Testis (tissue), 3 donors: ENCODE measurements around the gene LKAAEAR1. TPM values are rescaled to one million over a fixed set of nuclear protein-coding genes. Genes with fewer than 3 reads are reported as not detected.

Experiments used
- DNase-seq: peaks from one replicate; pipeline ENCODE4 v3.0.0-alpha.2; 2019
- H3K27ac ChIP-seq, 2 donors: fragments of 200-600 bp; sonication (generic); one replicate each; pipeline ENCODE4 v1.5.1; 2019
- H3K27me3 ChIP-seq: fragments of 200-600 bp; sonication (generic); one replicate; pipeline ENCODE4 v1.5.1; 2019
- H3K36me3 ChIP-seq: fragments of 200-600 bp; sonication (generic); one replicate; pipeline ENCODE4 v1.5.1; 2017; ENCODE audit warnings: low read depth; ENCODE audit errors: missing control alignments
- H3K4me1 ChIP-seq: fragments of 200-600 bp; sonication (generic); one replicate; pipeline ENCODE4 v1.5.1; 2019
- H3K4me3 ChIP-seq, 2 donors: fragments of 200-600 bp; sonication (generic); one replicate each; pipeline ENCODE4 v1.5.1; 2017 to 2019
- H3K9me3 ChIP-seq: fragments of 200-600 bp; sonication (generic); one replicate; pipeline ENCODE4 v1.5.1; 2017
- POLR2A ChIP-seq: fragments of 450-650 bp; IDR thresholded peaks from one replicate; pipeline ENCODE4 v1.6.1; 2017; ENCODE audit warnings: antibody characterized with exemption, mild to moderate bottlenecking, moderate library complexity
- WGBS, 2 donors: methylation state at CpG; one replicate each; pipeline ENCODE4 v1.1.5; 2018; 5-methylcytosine and 5-hydroxymethylcytosine counted together
- intact Hi-C: fragments of 100-400 bp; cut with DNase I; formaldehyde crosslinking; loops from one replicate; pipeline ENCODE4 v1.15.1; 2023; ENCODE audit warnings: low total_unique reads
- polyA plus RNA-seq: library from polyadenylated mRNA; stranded (reverse); fragments of 350-450 nt; fragmentation: Illumina TruSeq; extraction: RNeasy Lipid Tissue Mini Kit (QIAGEN cat#74804); gene quantifications from one replicate; pipeline ENCODE4 v1.2.3, GENCODE V29; 2014; ENCODE audit warnings: low read depth, low replicate concordance; ENCODE audit not compliant: insufficient read depth
- total RNA-seq, 2 donors: library from RNA; depleted of rRNA; stranded (reverse); fragments of >200 nt; gene quantifications; one replicate each; pipeline ENCODE4 v1.2.3, GENCODE V29; 2016
- TF ChIP-seq, protein P1 (sequence below), 3 experiments: fragments of 450-650 bp in 2 of 3; fragments of 200-600 bp in 1 of 3; sonication (generic) in 1 of 3; IDR thresholded peaks; one replicate each; pipeline ENCODE4 v1.5.1; 2016 to 2019; ENCODE audit warnings: antibody characterized with exemption in 3 of 3, mild to moderate bottlenecking in 2 of 3, moderate library complexity in 1 of 3

The LKAAEAR1 gene
- total and polyA plus RNA-seq, 3 donors from 2014 or later: 6.6 to 89.9 (median 45.3) TPM

DNA sequence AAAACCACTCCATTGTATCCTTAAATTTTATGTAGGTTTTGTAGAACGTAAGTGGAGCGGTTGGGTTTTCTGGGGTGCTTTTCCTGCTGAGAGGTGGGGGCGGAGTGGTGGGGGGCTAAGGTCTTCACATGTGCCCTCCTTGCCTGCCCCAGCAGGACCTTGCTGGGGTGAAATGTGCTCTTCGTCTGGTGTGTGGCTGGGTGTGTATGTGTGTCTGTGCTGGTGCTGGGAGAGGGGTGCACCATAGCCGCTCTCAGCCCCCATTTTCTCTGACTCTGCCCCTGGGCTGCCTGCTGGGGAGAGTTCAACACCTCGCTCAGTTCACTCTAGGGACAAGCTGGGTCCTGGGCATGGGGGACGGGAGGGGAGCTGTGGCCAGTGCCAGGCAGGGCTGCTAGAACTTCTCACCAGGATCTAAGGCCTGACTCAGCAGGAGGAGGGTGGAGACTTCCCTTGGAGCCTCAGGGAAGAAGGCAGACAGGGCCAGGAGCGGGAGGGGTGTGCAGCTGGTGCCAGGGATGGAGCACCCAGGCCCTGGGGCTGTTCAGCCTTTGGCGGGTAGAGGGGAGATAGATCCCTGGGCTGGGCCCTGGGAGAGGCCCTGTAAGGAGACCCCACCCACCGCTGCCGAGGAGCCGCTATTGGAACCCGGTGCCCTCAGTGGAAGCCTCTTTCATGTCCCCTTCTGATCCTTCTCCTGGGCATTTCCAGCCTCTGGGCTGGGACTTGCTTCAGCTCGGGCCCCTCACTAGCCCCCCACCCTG is 39.5 kb downstream of the LKAAEAR1 start:
- 73 to 87% methylated on average over 8 to 14 of the region's 14 CpGs for WGBS, 2 donors
- Histone ChIP-seq H3K9me3 (no peaks in the 10 kb centered on the region), H3K27ac (no peak overlapping the region), H3K4me3 (no peak overlapping the region), H3K36me3 (no peaks in the 10 kb centered on the region), H3K4me1 (peaks cover 14% of the 10 kb centered on the region), H3K27me3 (no peaks in the 10 kb centered on the region)
- DNase-seq: no peak
- intact Hi-C loops: no loop called here
- TF ChIP-seq, protein P1, sequence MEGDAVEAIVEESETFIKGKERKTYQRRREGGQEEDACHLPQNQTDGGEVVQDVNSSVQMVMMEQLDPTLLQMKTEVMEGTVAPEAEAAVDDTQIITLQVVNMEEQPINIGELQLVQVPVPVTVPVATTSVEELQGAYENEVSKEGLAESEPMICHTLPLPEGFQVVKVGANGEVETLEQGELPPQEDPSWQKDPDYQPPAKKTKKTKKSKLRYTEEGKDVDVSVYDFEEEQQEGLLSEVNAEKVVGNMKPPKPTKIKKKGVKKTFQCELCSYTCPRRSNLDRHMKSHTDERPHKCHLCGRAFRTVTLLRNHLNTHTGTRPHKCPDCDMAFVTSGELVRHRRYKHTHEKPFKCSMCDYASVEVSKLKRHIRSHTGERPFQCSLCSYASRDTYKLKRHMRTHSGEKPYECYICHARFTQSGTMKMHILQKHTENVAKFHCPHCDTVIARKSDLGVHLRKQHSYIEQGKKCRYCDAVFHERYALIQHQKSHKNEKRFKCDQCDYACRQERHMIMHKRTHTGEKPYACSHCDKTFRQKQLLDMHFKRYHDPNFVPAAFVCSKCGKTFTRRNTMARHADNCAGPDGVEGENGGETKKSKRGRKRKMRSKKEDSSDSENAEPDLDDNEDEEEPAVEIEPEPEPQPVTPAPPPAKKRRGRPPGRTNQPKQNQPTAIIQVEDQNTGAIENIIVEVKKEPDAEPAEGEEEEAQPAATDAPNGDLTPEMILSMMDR (IDR thresholded peaks at IDR 0.05): no peak
- TF ChIP-seq POLR2A: no peak

DNA sequence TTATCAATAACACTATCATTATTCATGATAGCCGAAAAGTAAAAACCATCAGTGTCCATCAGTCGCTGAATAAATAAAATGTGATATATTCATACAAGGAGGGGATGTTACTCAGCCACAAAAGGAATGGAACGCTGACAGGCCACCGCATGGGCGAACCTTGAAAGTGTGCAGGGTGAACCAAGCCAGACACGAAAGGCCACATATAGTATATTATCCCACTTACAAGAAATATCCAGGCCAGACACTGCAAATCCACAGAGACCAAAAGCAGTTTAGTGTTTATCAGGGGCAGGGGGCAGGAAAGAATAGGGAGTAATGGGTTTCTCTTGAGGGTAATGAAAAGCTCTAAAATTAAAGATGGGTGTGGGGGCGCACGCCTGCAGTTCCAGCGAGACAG is 40.4 kb downstream of the LKAAEAR1 start:
- Histone ChIP-seq H3K36me3 (no peaks in the 10 kb centered on the region), H3K9me3 (no peaks in the 10 kb centered on the region), H3K4me1 (peaks cover 19% of the 10 kb centered on the region), H3K27ac (no peak overlapping the region), H3K4me3 (no peak overlapping the region), H3K27me3 (no peaks in the 10 kb centered on the region)
- DNase-seq: no peak
- intact Hi-C loops: no loop called here
- WGBS, 2 donors: 86 to 91% methylated on average over 9 of the region's 9 CpGs
- no peak for TF ChIP-seq POLR2A
- TF ChIP-seq, protein P1 (IDR thresholded peaks at IDR 0.05): no peak

DNA sequence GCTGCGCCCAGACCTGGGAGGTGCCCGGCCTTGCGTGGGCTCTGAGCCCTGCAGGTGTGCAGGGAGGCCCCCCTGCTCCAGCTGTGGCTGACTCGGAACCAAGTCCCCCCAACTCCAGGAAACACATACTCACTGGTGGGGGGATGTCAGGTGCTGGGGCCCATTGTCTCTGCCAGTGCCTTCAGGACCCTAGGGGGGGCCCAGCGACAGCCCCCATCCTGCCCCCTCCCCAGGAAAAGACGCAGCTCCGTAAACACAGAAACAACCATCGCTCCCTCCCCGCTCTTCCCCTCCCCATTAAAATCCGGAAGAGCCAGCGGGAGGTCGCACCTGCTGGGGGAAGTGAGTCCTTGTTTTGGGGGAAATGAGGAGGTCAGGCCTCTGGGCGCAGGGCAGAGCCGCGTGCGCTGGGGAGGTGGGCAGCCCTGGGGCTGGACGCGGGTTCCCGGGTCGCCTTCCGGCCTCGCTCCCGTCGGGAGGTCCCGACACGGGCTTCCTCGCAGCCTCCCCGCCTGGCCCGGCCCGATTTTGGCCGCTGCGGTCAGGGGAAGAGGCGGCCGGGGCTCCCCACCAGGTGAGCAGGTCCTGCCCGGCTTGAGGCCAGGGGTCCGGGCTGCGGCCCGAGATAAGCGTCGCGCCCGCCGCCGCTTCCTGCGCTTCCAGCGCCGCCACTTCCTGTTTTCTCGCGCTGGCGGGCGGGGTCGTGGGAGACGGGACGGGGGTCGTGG is 42.0 kb downstream of the LKAAEAR1 start:
- WGBS, 2 donors: 4% methylated on average over 25 of the region's 55 CpGs; no CpG with 5 or more reads in 1 of the 2 donors
- DNase-seq: no peak
- no peaks in the 10 kb centered on the region for H3K9me3 ChIP-seq
- H3K36me3 ChIP-seq: no peaks in the 10 kb centered on the region
- TF ChIP-seq, protein P1 (IDR thresholded peaks at IDR 0.05): no peak
- no peak for TF ChIP-seq POLR2A
- H3K27ac ChIP-seq: peak overlapping the region; percentile 23 to 50
- H3K4me3 ChIP-seq: peak overlapping the region; percentile 36 to 56
- peaks cover 19% of the 10 kb centered on the region for H3K4me1 ChIP-seq
- intact Hi-C loops: no loop called here
- H3K27me3 ChIP-seq: no peaks in the 10 kb centered on the region

DNA sequence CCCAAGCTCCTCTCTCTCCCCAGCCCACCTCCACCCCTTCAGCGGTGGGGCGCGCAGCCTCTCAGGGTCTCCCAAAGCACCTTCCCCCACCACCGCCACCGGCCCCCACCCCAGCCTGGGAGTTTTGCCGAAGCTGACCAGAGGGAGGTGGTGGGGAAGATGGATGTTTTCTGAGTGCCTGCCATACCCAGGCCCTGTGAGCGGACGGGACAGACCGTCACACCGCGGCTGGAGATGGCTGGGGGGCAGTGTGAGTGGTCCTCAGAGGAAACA is 42.5 kb downstream of the LKAAEAR1 start:
- intact Hi-C loops: no loop called here
- Histone ChIP-seq H3K27ac (no peak overlapping the region), H3K36me3 (no peaks in the 10 kb centered on the region), H3K4me1 (peaks cover 19% of the 10 kb centered on the region), H3K4me3 (peak overlapping the region in 1 of 2 donors; percentile 56), H3K9me3 (no peaks in the 10 kb centered on the region), H3K27me3 (no peaks in the 10 kb centered on the region)
- TF ChIP-seq POLR2A: no peak
- TF ChIP-seq, protein P1 (IDR thresholded peaks at IDR 0.05): no peak
- WGBS, 2 donors: 16 to 34% methylated on average over 5 to 11 of the region's 11 CpGs
- no peak for DNase-seq
